Trophoblast cell (in vitro differentiated cells and primary cell): ENCODE measurements around the gene XRCC4.
"Not testable (repeated sequence)": the region's sequence is repeated elsewhere in the genome, so short reads cannot be mapped to it uniquely, and the experiment has no call there.

Experiments
- DNase-seq, 2 donors: peaks; one replicate each; pipeline ENCODE4 v3.0.0-alpha.2; 2016
- H2AFZ ChIP-seq: 2 replicates; pipeline ENCODE4 v1.6.1; 2013; ENCODE audit warnings: low read length, moderate library complexity, mild to moderate bottlenecking; ENCODE audit not compliant: insufficient read depth, poor library complexity
- H2AK5ac ChIP-seq: 2 replicates; pipeline ENCODE4 v1.6.1; 2013; ENCODE audit warnings: mild to moderate bottlenecking, low read length
- H2BK120ac ChIP-seq: 2 replicates; pipeline ENCODE4 v1.6.1; 2013; ENCODE audit warnings: low read length, mild to moderate bottlenecking, moderate library complexity; ENCODE audit not compliant: insufficient read depth, poor library complexity
- H2BK12ac ChIP-seq: 2 replicates; pipeline ENCODE4 v1.6.1; 2013; ENCODE audit warnings: mild to moderate bottlenecking, low read length, moderate library complexity
- H2BK5ac ChIP-seq: 2 replicates; pipeline ENCODE4 v1.6.1; 2013; ENCODE audit warnings: low read length, low read depth, moderate library complexity, mild to moderate bottlenecking; ENCODE audit not compliant: poor library complexity
- H3K14ac ChIP-seq: 2 replicates; pipeline ENCODE4 v1.6.1; 2013; ENCODE audit warnings: mild to moderate bottlenecking, low read length
- H3K18ac ChIP-seq: 2 replicates; pipeline ENCODE4 v1.6.1; 2013; ENCODE audit warnings: mild to moderate bottlenecking, low read length
- H3K23ac ChIP-seq: 2 replicates; pipeline ENCODE4 v1.6.1; 2013; ENCODE audit warnings: low read length
- H3K27ac ChIP-seq: 2 replicates; pipeline ENCODE4 v1.5.1; 2013; ENCODE audit warnings: low read depth, mild to moderate bottlenecking, inconsistent platforms, low read length, moderate library complexity
- H3K27me3 ChIP-seq: 2 replicates; pipeline ENCODE4 v1.6.1; 2013; ENCODE audit warnings: inconsistent platforms, mild to moderate bottlenecking, low read length, moderate library complexity; ENCODE audit not compliant: insufficient read depth
- H3K36me3 ChIP-seq, 2 experiments: 1 replicate in 1 of 2; 2 replicates in 1 of 2; pipeline ENCODE4 v1.6.1; 2013; ENCODE audit warnings: low read length in 2 of 2, mild to moderate bottlenecking in 2 of 2, moderate library complexity in 1 of 2; ENCODE audit not compliant: insufficient read depth in 2 of 2, control insufficient read depth in 1 of 2
- H3K4ac ChIP-seq: 2 replicates; pipeline ENCODE4 v1.6.1; 2013; ENCODE audit warnings: low read depth, mild to moderate bottlenecking, low read length, moderate library complexity
- H3K4me1 ChIP-seq, 2 experiments: 1 replicate in 1 of 2; 2 replicates in 1 of 2; pipeline ENCODE4 v1.6.1; 2013; ENCODE audit warnings: low read length in 2 of 2, mild to moderate bottlenecking in 2 of 2, moderate library complexity in 1 of 2; ENCODE audit not compliant: insufficient read depth in 2 of 2, control insufficient read depth in 1 of 2
- H3K4me2 ChIP-seq: 2 replicates; pipeline ENCODE4 v1.6.1; 2013; ENCODE audit warnings: inconsistent platforms, mild to moderate bottlenecking, low read length, moderate library complexity
- H3K4me3 ChIP-seq: 2 replicates; pipeline ENCODE4 v1.5.1; 2013; ENCODE audit warnings: mild to moderate bottlenecking, low read depth, low read length, inconsistent platforms
- H3K79me1 ChIP-seq: one replicate; pipeline ENCODE4 v1.6.1; 2013; ENCODE audit warnings: low read length
- H3K79me2 ChIP-seq: 2 replicates; pipeline ENCODE4 v1.6.1; 2013; ENCODE audit warnings: low read length, mild to moderate bottlenecking; ENCODE audit not compliant: control insufficient read depth, insufficient read depth, poor library complexity
- H3K9ac ChIP-seq: 2 replicates; pipeline ENCODE4 v1.6.1; 2013; ENCODE audit warnings: mild to moderate bottlenecking, low read length
- H3K9me3 ChIP-seq: 2 replicates; pipeline ENCODE4 v1.6.1; 2013; ENCODE audit warnings: low read depth, mild to moderate bottlenecking, control low read depth, inconsistent platforms, low read length; ENCODE audit not compliant: insufficient read depth
- H4K12ac ChIP-seq: 2 replicates; pipeline ENCODE4 v1.6.1; 2013; ENCODE audit warnings: low read depth, mild to moderate bottlenecking, low read length, moderate library complexity
- H4K8ac ChIP-seq: 2 replicates; pipeline ENCODE4 v1.6.1; 2013; ENCODE audit warnings: low read depth, mild to moderate bottlenecking, low read length, moderate library complexity
- H4K91ac ChIP-seq: one replicate; pipeline ENCODE4 v1.6.1; 2013; ENCODE audit warnings: low read depth, mild to moderate bottlenecking, low read length, moderate library complexity
- WGBS: extraction: QIAGEN DNeasy Blood & Tissue Kit; methylation state at CpG from one replicate; pipeline ENCODE4 v1.1.7; 2013; ENCODE audit warnings: missing lambda C conversion rate; ENCODE audit not compliant: insufficient read length, insufficient coverage; ENCODE audit errors: extremely low coverage; 5-methylcytosine and 5-hydroxymethylcytosine counted together

The XRCC4 gene

GRCh38 chr5:83149671-83150070 lies 72.3 kb downstream of the XRCC4 start:
- Histone ChIP-seq H4K8ac (no peak overlapping the region), H2AFZ (no peak overlapping the region), H3K4me2 (no peak overlapping the region), H2BK5ac (no peak overlapping the region), H3K79me1 (no peaks in the 10 kb centered on the region), H2BK120ac (no peak overlapping the region), H3K23ac (no peak overlapping the region), H3K27me3 (no peaks in the 10 kb centered on the region), H3K18ac (no peak overlapping the region), H3K27ac (no peak overlapping the region), H2BK12ac (no peak overlapping the region), H2AK5ac (no peak overlapping the region), H3K79me2 (no peaks in the 10 kb centered on the region), H3K4ac (no peak overlapping the region), H3K9me3 (no peaks in the 10 kb centered on the region), H3K4me1 (no peaks in the 10 kb centered on the region), H3K4me3 (no peak overlapping the region), H4K12ac (no peak overlapping the region), H3K36me3 (no peaks in the 10 kb centered on the region), H4K91ac (no peak overlapping the region), H3K9ac (no peak overlapping the region), H3K14ac (no peak overlapping the region)
- no peak for DNase-seq

DNA sequence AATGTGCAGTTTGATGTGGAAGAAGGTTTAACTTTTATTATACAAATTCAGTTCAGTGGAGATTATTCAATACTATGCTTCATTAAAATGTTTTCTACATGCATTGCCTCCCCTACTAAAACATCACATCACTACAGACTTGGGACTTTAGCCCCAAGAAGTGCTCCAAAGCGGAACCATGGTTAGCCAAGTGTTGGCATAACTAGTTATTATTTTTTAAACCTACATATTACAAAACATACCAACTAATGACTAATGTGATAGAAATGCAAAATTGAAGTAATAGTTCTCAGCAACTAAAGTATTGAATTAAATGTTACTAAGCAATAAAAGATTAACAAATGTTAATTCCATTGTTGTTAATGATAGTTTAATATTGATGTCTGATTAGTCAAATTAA lies 74.5 kb downstream of the XRCC4 start:
- no peaks in the 10 kb centered on the region for H3K36me3 ChIP-seq
- H4K12ac ChIP-seq: no peak overlapping the region
- no peak overlapping the region for H3K14ac ChIP-seq
- no peak overlapping the region for H2AFZ ChIP-seq
- H3K4me3 ChIP-seq: no peak overlapping the region
- no peak for DNase-seq
- no peak overlapping the region for H4K8ac ChIP-seq
- H2AK5ac ChIP-seq: no peak overlapping the region
- H4K91ac ChIP-seq: no peak overlapping the region
- H3K9me3 ChIP-seq: no peaks in the 10 kb centered on the region
- no peaks in the 10 kb centered on the region for H3K79me1 ChIP-seq
- no peak overlapping the region for H2BK12ac ChIP-seq
- H3K27me3 ChIP-seq: no peaks in the 10 kb centered on the region
- no peaks in the 10 kb centered on the region for H3K4me1 ChIP-seq
- H3K23ac ChIP-seq: no peak overlapping the region
- H3K9ac ChIP-seq: no peak overlapping the region
- no peak overlapping the region for H3K27ac ChIP-seq
- no peak overlapping the region for H3K4ac ChIP-seq
- H2BK120ac ChIP-seq: no peak overlapping the region
- no peak overlapping the region for H2BK5ac ChIP-seq
- H3K79me2 ChIP-seq: no peaks in the 10 kb centered on the region
- no peak overlapping the region for H3K4me2 ChIP-seq
- no peak overlapping the region for H3K18ac ChIP-seq
- WGBS: no CpG with 5 or more reads among the region's 1 CpG

GRCh38 chr5:83152996-83153395 lies 75.6 kb downstream of the XRCC4 start:
- WGBS: no CpG with 5 or more reads among the region's 4 CpGs
- H2BK120ac ChIP-seq, H3K4ac ChIP-seq, H3K27me3 ChIP-seq, H3K9me3 ChIP-seq, H3K14ac ChIP-seq, H2AFZ ChIP-seq, H3K79me2 ChIP-seq, H2AK5ac ChIP-seq, H4K91ac ChIP-seq, H4K8ac ChIP-seq, H3K36me3 ChIP-seq, H3K4me2 ChIP-seq, H3K4me3 ChIP-seq, H3K18ac ChIP-seq, H3K27ac ChIP-seq, H2BK12ac ChIP-seq, H3K4me1 ChIP-seq, H3K79me1 ChIP-seq, H3K9ac ChIP-seq, H2BK5ac ChIP-seq, H4K12ac ChIP-seq, H3K23ac ChIP-seq: not testable (repeated sequence)
- peak in 1 of 2 donors; percentile 13 for DNase-seq

DNA sequence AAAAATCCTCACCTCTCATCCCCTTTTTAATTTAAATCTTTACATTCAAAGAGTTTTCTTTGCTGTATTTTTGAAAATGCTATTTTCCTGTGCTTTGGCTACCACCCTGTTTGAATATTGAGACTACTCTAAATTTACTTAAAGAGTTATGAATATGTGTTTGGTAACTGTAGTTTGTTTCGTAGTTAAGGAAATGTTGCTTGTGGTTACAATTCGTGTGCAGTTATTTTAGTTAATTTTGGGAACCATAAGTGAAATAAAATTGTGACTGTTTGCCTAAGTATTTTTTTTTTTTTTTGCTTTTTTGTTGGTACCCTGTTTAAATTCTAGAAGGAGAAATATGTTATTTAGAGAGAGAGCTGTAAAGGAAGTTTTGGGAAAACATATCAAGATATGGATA lies 78.7 kb downstream of the XRCC4 start:
- WGBS: 100% methylated on average over 1 of the region's 2 CpGs

More for the DNA sequence above, 78.7 kb downstream of the XRCC4 start:
- no peak for DNase-seq
- Histone ChIP-seq H3K4me3 (no peak overlapping the region), H3K9me3 (no peaks in the 10 kb centered on the region), H3K4ac (no peak overlapping the region), H4K12ac (no peak overlapping the region), H2BK12ac (no peak overlapping the region), H2BK5ac (no peak overlapping the region), H2AFZ (no peak overlapping the region), H3K4me1 (no peaks in the 10 kb centered on the region), H2BK120ac (no peak overlapping the region), H3K4me2 (no peak overlapping the region), H4K8ac (no peak overlapping the region), H3K23ac (no peak overlapping the region), H3K18ac (no peak overlapping the region), H2AK5ac (no peak overlapping the region), H3K79me1 (no peaks in the 10 kb centered on the region), H3K9ac (no peak overlapping the region), H3K27me3 (no peaks in the 10 kb centered on the region), H3K79me2 (no peaks in the 10 kb centered on the region), H4K91ac (no peak overlapping the region), H3K36me3 (no peaks in the 10 kb centered on the region), H3K27ac (no peak overlapping the region), H3K14ac (no peak overlapping the region)
